ENCODE results near the gene SCARF2. TPM values are rescaled to one million over a fixed set of nuclear protein-coding genes. Genes with fewer than 3 reads are reported as not detected.

The SCARF2 gene
- total and polyA plus RNA-seq, 2 donors from 2014 or later = 5.0 to 12.3 TPM

DNA sequence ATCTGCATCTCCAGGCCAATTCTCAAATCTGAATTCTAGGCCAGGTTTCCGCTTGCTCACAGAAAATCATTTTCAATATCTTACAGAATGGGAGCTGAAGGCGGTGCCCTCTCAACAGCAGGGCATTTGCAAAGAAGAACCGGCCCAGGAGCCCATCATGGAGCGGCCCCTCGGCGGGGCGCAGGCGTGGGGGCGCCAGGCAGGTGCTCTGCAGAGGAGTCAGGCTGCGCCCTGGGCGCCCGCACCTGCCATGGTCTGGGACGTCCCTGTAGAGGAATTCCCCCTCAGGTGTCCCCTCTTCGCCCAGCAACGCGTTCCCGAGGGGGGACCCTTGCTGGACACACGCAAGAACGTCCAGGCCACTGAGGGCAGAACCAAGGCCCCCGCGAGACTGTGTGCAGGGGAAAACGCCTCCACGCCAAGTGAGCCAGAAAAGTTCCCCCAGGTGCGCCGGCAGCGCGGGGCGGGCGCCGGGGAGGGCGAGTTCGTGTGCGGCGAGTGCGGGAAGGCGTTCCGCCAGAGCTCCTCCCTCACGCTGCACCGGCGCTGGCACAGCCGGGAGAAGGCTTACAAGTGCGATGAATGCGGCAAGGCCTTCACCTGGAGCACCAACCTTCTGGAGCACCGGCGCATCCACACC, 32.2 kb downstream of the SCARF2 start:
- H3K27me3 ChIP-seq (ENCODE audit: control insufficient read depth, insufficient read depth, low read length) = no peaks in the 10 kb centered on the region
- H3K9ac ChIP-seq (ENCODE audit: low read length in 3 of 3) = no peak overlapping the region
- TF ChIP-seq, protein P1, sequence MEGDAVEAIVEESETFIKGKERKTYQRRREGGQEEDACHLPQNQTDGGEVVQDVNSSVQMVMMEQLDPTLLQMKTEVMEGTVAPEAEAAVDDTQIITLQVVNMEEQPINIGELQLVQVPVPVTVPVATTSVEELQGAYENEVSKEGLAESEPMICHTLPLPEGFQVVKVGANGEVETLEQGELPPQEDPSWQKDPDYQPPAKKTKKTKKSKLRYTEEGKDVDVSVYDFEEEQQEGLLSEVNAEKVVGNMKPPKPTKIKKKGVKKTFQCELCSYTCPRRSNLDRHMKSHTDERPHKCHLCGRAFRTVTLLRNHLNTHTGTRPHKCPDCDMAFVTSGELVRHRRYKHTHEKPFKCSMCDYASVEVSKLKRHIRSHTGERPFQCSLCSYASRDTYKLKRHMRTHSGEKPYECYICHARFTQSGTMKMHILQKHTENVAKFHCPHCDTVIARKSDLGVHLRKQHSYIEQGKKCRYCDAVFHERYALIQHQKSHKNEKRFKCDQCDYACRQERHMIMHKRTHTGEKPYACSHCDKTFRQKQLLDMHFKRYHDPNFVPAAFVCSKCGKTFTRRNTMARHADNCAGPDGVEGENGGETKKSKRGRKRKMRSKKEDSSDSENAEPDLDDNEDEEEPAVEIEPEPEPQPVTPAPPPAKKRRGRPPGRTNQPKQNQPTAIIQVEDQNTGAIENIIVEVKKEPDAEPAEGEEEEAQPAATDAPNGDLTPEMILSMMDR (IDR thresholded peaks at IDR 0.05; ENCODE audit: borderline replicate concordance, extremely low read depth, insufficient read depth) = no peak
- intact Hi-C loops (cut with DNase I) = no loop called here
- DNase-seq (no peak), FAIRE-seq (no peak)
- H3K4me3 ChIP-seq (ENCODE audit: low read length in 3 of 3) = no peak overlapping the region
- H3K9me3 ChIP-seq (ENCODE audit: control insufficient read depth in 2 of 3, insufficient read depth in 1 of 3, low read length in 3 of 3) = no peaks in the 10 kb centered on the region
- no peak overlapping the region for H3K27ac ChIP-seq (ENCODE audit: low read depth in 2 of 2, low read length in 2 of 2)
- peaks cover 0 to 19% (median 6%) of the 10 kb centered on the region in 3 donors for H3K36me3 ChIP-seq (ENCODE audit: control insufficient read depth in 2 of 3, insufficient read depth in 3 of 3, low read length in 3 of 3)
- peaks cover 0 to 2% (median 0%) of the 10 kb centered on the region in 3 donors for H3K4me1 ChIP-seq (ENCODE audit: control insufficient read depth in 2 of 3, insufficient read depth in 2 of 3, low read depth in 1 of 3, low read length in 3 of 3)

DNA sequence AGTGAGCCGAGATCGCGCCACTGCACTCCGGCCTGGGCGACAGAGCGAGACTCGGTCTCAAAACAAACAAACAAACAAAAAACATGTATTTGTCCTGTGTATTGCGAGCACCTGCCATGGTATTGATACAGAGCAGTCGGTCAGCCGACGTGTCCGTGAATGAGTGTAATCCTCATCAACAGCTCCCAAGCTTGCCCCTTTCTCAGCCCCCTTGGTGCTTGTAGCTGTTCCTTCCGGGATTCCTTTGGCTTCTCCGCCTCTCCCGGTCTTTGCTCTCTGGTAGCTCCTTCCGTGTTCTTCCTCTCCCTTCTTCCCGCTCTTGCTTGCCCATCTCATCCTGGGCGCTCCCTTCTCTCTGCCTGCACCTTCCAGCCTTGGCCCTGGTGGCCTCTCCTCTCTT, 32.7 kb downstream of the SCARF2 start:
- FAIRE-seq (no peak), DNase-seq (no peak)
- Histone ChIP-seq H3K27me3 (ENCODE audit: control insufficient read depth, insufficient read depth, low read length) (no peaks in the 10 kb centered on the region), H3K9me3 (ENCODE audit: control insufficient read depth in 2 of 3, insufficient read depth in 1 of 3, low read length in 3 of 3) (no peaks in the 10 kb centered on the region), H3K9ac (ENCODE audit: low read length in 3 of 3) (no peak overlapping the region), H3K4me1 (ENCODE audit: control insufficient read depth in 2 of 3, insufficient read depth in 2 of 3, low read depth in 1 of 3, low read length in 3 of 3) (peaks cover 0 to 2% (median 0%) of the 10 kb centered on the region in 3 donors), H3K4me3 (ENCODE audit: low read length in 3 of 3) (no peak overlapping the region), H3K27ac (ENCODE audit: low read depth in 2 of 2, low read length in 2 of 2) (no peak overlapping the region), H3K36me3 (ENCODE audit: control insufficient read depth in 2 of 3, insufficient read depth in 3 of 3, low read length in 3 of 3) (peaks cover 0 to 19% (median 6%) of the 10 kb centered on the region in 3 donors)
- intact Hi-C loops (cut with DNase I) = no loop called here
- TF ChIP-seq, protein P1 (IDR thresholded peaks at IDR 0.05; ENCODE audit: borderline replicate concordance, extremely low read depth, insufficient read depth) = no peak

DNA sequence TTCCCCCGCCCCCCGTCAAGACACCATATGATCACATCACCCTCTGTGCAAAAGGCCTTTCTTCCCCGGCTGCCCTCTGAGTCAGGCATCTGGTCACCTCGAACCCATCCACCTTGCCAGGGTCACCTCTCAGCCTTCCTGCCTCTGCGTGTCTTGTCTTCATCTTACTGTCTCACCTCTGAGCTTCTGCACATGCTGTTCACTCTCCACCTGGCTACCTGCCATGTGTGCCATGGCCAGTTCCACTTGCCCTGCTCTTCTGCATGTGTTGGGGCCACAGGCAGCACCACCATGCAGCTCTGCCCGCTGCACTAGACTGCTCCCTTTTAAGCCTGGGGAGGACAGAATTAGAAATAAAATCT, 33.9 kb downstream of the SCARF2 start:
- FAIRE-seq = no peak
- DNase-seq = no peak
- TF ChIP-seq, protein P1 (IDR thresholded peaks at IDR 0.05; ENCODE audit: borderline replicate concordance, extremely low read depth, insufficient read depth) = no peak

More for the DNA sequence above, 33.9 kb downstream of the SCARF2 start:
- no peak overlapping the region for H3K4me3 ChIP-seq (ENCODE audit: low read length in 3 of 3)
- H3K4me1 ChIP-seq (ENCODE audit: control insufficient read depth in 2 of 3, insufficient read depth in 2 of 3, low read depth in 1 of 3, low read length in 3 of 3) = peaks cover 0 to 2% (median 0%) of the 10 kb centered on the region in 3 donors
- intact Hi-C loops (cut with DNase I) = no loop called here
- peaks cover 0 to 19% (median 6%) of the 10 kb centered on the region in 3 donors for H3K36me3 ChIP-seq (ENCODE audit: control insufficient read depth in 2 of 3, insufficient read depth in 3 of 3, low read length in 3 of 3)
- no peak overlapping the region for H3K9ac ChIP-seq (ENCODE audit: low read length in 3 of 3)
- no peaks in the 10 kb centered on the region for H3K9me3 ChIP-seq (ENCODE audit: control insufficient read depth in 2 of 3, insufficient read depth in 1 of 3, low read length in 3 of 3)
- no peaks in the 10 kb centered on the region for H3K27me3 ChIP-seq (ENCODE audit: control insufficient read depth, insufficient read depth, low read length)
- H3K27ac ChIP-seq (ENCODE audit: low read depth in 2 of 2, low read length in 2 of 2) = no peak overlapping the region

Measured in kidney (tissue), 14 donors.